Measurements from ENCODE around the gene NKAPL.

DNA sequence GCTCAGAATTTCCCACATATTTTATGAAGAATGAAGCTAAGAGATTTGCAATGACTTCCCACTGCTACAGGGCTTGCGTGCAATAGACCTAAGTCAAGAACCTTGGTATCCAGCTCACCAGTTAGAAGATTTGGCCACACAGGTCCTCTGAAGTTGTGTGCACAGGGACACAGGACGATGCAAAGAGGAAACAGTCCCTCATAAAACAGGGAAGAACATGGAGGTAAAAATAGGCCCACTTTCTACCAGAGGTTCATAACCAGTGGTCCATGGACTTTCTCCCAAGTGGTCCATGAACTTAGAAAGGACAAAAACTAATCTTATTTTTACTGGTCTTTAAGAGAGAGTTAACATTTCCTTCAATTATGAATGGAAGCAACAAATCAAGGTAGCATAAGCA is 8.3 kb upstream of the NKAPL start:
- TF ChIP-seq, protein P1, sequence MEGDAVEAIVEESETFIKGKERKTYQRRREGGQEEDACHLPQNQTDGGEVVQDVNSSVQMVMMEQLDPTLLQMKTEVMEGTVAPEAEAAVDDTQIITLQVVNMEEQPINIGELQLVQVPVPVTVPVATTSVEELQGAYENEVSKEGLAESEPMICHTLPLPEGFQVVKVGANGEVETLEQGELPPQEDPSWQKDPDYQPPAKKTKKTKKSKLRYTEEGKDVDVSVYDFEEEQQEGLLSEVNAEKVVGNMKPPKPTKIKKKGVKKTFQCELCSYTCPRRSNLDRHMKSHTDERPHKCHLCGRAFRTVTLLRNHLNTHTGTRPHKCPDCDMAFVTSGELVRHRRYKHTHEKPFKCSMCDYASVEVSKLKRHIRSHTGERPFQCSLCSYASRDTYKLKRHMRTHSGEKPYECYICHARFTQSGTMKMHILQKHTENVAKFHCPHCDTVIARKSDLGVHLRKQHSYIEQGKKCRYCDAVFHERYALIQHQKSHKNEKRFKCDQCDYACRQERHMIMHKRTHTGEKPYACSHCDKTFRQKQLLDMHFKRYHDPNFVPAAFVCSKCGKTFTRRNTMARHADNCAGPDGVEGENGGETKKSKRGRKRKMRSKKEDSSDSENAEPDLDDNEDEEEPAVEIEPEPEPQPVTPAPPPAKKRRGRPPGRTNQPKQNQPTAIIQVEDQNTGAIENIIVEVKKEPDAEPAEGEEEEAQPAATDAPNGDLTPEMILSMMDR (IDR thresholded peaks at IDR 0.05) = no peak
- no peak for TF ChIP-seq POLR2A (IDR thresholded peaks at IDR 0.05)

Measured in testis (tissue), 2 donors.